GM19099 (cell line): ENCODE results near the gene COLEC11.

Experiments used
- POLR2A ChIP-seq: IDR thresholded peaks from 3 replicates; pipeline ENCODE4 v1.6.1; 2011; ENCODE audit warnings: low read depth; ENCODE audit not compliant: insufficient read length; ENCODE audit errors: extremely low read depth

Gene COLEC11

DNA sequence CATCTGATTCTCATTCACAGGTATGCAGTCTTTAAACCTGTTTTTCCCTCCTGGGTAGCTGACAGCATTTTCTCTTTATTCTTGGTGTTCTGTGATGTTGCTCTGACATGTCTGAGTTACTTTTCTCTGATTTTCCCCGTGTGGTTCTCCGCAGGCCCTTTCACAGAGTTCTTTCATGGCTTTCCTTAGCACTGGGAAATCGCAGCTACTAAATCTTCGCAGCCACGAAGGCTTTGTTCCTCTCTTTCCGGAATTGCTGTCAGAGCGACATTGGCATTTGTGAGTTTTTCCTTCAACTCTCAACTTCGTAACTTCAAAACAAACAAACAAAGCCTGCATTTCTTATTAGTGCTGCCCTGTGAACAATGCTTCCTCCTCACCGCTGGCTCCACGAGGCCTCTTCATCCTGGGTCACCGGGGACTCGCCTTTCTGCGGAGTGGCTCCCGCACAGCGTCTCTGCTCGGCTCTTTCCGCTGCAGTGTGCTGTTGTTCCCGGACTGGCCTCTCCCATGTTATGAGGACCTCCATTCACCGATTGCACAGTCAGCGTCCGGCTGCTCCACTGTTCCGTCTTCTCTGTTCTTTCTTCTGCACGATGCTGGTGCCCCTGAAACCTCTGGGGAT is 16.1 kb downstream of the COLEC11 start:
- no peak for TF ChIP-seq POLR2A

DNA sequence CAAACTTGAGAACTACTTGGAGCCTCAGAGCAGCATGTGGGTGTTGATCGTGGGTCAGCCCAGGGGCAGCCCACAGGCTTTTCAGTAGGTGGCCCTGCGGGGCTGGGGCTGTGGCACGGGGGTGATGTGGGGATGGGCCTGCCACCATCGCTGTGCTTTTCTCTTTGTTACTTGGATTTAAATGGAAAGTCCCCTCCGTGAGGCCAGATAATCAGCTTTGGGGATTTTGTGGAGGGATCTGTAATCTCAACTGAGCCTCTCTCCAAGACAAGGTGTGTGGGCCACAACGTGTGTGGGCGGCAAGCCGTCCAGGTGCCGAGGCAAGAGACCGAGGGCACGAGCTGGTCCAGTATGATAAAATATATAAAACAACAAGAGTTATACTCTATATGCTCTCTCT is 16.7 kb downstream of the COLEC11 start:
- no peak for TF ChIP-seq POLR2A

DNA sequence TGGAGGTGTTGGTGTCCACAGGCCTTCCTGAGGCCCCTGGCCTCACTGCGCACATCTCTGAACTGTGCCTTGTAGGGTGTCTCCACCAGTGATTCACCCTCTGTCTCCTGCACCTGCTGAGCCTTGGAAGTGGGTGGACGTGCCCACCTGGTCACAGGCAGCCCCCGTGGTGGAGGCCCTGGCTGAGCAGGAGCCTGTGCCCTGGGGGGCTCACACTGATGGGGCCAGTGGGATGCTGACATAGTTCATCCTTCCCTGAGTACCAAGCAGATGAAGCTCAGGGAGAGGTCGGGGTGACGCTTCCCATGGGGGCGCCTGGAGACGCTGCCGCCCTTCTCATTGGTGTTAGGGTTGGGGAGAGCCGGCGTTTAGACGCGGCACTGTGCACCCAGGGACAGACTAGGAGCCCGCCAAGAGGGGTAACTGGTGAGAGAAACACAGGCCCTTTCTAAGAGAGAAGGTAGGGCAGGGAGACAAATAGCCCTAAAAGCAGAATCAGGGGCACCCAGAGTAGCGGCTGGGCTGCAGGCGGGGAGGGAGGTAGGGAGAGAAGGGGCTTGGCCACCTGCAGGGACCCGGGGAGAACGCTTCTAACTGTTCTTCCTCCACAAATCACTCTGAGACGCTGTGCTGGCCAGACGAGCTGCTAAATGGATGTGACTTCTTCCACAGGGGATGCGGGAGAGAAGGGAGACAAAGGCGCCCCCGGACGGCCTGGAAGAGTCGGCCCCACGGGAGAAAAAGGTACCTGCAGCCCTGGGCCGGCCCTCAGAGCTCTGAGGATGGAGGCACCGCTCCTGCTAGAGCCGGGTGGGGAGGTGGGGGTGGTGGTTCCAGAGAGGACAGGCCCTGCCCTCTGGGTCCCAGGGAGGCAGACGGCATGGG is 18.0 kb downstream of the COLEC11 start:
- no peak for TF ChIP-seq POLR2A

DNA sequence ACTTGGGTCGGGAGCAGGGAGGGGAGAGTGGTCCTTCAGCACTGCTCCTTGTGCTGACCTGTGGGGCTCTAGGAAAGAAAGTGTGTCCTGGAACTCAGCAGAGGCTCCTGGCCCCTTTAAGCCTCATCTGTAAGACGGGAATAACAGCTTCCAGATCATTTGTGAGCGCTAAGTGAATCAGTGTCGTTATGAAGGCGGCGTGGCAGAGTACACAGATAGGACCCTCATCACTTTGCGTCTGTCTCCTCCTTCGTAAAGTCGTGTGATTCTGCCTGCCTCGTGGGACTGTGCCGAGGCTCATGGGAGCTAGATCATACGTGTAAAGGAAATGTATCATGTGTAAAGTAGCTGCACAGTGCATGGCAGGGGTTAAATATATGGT is 18.6 kb downstream of the COLEC11 start:
- TF ChIP-seq POLR2A: no peak

DNA sequence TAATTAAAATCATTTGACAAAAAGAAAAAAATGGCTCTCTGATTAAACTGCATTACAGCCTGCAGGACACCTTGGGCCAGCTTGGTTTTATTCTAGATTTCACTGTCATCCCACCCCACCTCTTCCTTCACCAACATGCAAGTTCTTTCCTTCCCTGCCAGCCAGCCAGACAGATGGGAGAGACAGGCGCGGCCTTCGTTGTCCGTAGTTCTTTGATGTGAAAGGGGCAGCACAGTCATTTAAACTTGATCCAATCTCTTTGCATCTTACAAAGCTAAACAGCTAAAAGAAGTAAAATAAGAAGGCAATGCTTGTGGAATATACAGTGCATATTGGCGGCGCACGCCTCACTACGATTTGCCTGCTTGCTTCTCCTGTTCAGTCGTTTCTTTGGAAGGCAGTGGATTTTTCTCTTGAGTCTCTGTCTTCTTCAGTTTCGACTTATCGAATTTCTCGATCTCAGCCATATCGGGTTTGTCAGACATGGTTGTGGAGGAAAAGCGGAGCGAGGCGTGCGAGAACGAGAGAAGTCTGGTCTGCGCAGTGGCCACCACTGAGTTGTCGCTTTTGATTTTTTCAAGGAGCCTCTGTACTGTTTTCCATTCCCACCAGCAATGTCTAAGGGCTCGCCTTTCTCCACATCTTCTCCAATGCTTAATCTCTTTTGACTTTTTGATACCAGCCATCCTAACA is 22.4 kb downstream of the COLEC11 start:
- no peak for TF ChIP-seq POLR2A

DNA sequence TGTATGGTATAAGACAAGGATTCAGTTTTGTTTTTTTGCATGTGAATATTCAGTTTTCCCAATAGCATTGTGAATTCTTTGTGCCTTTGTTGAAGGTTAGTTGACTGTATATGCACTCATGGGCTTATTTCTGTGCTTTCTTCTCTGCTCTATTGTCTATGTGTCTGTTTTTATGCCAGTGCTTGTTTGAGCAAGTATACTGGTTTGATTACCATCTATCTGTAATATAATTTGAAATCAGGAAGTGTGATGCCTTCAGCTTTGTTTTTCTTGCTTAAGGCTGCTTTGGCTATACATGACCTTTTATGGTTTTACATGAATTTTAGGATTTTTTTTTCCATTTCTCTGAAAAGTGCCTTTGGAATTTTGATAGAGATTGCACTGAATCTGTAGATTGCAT is 23.5 kb downstream of the COLEC11 start:
- TF ChIP-seq POLR2A: no peak

DNA sequence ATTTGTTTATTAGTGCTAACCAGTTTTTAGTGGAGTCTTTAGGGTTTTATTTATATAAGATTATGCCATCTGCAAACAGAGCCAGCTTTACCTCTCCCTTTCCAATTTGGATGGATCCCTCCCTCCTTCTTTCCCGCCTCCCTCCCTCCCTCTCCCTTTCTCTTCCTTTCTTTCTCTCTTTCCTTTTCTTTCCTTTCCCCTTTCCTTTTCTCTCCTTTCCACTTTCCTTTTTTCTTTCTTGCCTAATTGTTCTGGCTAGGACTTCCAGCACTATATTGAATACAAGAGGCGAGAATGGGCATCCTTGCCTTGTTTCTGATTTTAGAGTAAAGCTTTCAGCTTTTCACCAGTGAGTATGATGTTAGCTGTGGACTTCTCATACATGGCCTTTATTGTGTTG is 24.1 kb downstream of the COLEC11 start:
- TF ChIP-seq POLR2A: no peak

DNA sequence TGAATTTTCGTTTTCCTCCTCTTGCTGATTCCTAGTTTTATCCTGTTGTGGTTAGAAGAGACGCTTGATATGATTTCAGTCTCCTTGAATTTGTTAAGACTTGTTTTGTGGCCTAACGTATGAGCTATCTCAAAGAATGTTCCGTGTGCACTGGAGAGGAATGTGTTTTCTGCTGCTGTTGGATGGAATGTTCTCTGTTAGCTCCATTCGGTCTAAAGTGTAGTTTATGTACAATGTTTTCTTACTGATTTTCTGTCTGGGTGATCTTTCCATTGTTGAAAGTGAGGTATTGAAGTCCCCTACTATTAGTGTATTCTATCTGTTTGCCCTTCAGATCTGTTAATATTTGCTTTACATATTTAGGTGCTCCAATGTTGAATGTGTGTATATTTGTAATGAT is 25.9 kb downstream of the COLEC11 start:
- no peak for TF ChIP-seq POLR2A

DNA sequence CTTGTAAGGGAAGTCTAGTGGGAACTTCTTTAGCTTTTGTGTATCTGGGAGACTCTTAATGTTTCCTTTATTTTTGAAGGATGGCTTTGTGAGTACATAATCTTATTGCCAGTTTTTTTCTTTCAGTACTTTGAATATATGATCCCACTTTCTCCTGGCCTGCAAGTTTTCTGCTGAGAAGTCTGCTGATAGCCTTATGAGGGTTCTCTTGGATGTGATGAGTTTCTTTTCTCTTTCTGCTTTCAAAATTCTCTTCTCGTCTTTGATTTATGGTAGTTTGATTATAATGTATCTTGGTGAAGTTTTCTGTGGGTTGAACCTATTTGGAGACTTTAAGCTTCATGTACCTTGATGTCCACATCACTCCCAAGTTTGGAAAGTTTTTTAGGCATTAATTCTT is 28.1 kb downstream of the COLEC11 start:
- TF ChIP-seq POLR2A: no peak

DNA sequence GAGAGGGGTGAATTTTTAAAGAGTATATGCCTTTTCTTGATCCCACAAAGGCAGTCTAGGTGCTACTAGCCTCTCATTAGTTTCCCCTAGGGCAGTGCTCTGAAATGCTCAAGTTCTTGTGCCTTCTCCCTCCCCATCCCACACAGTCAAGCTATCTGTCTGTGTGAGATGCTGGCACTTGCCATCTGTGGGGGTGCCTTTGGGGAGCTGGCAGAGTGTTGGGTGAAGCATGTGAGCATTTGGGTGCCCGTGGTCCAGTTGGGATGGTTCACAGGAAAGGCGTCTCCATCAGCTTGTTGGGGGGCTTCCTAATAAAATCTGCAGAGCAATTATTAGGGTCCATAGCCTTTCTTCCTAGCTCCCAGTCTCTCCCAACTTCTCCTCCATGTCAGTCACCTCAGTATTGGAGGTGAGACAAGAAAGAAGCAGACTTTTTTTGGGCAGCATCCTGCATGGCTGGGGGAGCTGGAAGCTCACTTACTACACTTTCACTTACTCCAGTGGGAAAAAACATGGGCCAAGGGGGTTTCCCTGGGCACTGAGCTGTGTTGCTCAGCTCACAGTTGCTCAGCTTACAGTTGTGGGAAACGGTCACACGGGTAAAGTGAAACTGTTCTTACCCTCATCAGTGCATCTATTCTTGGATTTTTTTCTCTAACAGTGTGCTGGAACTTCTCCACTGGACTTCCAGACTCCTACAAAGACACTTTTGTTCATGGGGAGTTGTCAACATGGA is 29.3 kb downstream of the COLEC11 start:
- TF ChIP-seq POLR2A: no peak

DNA sequence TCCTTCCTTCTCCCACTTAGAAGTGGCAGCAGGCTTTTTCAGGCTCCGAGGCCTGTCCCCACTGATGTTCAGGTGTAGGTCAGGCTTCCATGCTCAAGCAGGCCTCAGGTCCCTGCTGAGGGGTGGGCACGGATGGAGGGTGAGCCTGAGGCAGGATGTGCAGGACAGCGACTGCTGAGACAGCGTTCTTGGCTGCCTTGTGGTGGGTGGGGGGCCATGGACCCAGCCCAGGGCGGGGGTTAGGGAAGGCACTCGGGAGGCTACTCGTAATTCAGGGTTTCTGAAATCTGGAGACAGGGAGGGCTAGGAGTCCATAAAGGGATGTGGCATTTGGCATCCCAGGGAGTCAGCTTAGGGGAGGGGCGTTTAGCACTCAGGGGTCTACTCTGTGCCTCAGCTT is 30.3 kb downstream of the COLEC11 start:
- TF ChIP-seq POLR2A: no peak

DNA sequence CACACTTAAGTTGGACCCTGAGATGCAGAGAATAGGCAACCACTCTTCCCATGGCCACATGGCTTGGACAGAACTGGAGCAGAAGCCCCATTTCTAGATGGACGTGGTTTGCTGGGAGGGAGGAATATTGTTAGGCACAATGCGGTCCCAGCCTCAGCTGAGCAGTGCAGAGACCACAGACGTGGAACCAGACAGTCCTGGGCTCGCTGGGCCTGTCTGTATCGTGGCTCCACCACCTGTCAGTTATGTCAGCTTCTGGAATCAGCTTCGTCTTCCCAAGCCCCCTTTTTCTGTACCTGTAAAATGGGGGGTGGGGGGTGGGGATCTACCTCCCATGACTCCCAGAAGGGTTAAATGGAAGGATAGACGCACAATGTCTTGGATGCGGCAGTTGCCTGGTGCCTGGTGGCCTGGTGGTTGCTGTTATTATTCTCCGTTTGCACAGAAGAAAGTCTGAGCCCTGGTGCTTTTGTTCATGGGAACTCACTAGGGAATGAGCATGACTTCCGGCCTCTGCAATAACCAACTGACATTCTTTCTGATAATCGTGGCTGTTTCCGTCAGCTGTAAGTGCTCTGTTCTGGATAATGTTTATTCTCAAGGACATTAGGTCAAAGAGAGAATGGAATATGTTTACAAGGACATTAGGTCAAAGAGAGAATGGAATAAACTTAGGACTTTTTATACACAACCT is 31.4 kb downstream of the COLEC11 start:
- no peak for TF ChIP-seq POLR2A

DNA sequence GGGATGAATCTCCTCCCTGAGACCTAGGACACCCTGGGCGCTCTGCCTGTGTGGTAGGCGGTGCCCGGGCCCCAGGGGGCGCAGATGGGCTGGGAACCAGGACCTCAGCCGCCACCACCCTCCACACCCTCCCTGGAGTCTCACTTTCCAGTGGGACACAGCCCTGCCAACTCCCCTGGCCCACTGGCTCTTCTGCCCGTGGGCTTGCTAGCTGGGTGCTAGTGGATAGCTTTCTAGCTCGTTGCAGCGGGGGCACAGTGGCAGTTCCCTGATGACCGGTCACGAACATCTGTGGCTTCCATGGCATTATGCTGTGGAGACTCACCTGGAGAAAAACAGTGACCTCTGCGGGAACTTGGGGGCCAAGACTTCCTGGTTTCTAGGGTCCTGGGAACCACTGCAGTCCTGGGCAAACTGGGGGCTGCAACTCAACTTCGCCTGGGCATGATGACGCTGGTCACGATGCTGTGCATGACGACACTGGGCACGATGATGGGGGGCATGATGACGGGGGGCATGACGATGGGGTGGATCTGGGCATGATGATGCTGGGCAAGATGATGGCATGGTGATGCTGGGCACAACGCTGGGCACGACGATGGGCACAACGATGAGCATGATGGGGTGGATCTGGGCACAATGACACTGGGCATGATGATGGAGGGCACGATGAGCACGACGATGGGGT is 32.0 kb downstream of the COLEC11 start:
- no peak for TF ChIP-seq POLR2A

DNA sequence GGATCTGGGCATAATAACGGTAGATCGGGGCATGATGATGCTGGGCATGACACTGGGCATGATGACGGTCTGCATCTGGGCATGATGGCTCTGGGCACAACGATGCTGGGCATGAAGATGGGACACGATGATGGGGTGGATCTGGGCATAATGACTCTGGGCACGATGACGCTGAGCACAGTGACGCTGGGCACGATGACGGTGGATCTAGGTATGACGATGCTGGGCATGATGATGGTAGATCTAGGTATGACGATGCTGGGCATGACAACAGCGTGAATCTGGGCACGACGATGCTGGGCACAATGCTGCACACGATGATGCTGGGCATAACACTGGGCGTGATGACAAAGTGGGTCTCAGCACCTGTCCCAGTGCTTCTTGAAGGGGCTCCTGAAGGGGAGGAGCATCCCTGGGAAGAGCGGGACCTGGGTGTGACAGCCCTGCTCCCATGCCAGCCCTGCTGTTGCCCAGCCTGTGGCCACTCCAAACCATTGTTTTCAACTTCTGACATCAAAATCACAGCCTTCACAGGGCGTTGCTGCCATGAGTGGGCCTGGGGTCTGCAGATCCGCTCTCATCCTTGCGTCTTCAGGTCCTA is 32.7 kb downstream of the COLEC11 start:
- no peak for TF ChIP-seq POLR2A
